Keratinocyte (primary cell): ENCODE data around the gene TXN2. TPM values are rescaled to one million over a fixed set of nuclear protein-coding genes. Genes with fewer than 3 reads are reported as not detected.

ENCODE experiments used
- DNase-seq: peaks from one replicate; pipeline ENCODE4 v3.0.0-alpha.2; 2011; ENCODE audit warnings: low read depth, missing footprints, low spot score
- FAIRE-seq: peaks from 2 replicates; lab custom pipeline; 2011; peaks lifted over from hg19 to GRCh38; lab: Jason Lieb, UNC
- H2AFZ ChIP-seq: 2 replicates; pipeline ENCODE4 v1.6.0; 2012; ENCODE audit warnings: low read length, control low read depth, inconsistent platforms; ENCODE audit not compliant: control insufficient read depth
- H3K27ac ChIP-seq: 2 replicates; pipeline ENCODE4 v1.5.1; 2011; ENCODE audit warnings: low read length; ENCODE audit not compliant: control insufficient read depth, insufficient read depth
- H3K27me3 ChIP-seq: 3 replicates; pipeline ENCODE4 v1.6.0; 2011; ENCODE audit warnings: low read length; ENCODE audit not compliant: control insufficient read depth, insufficient read depth; ENCODE audit errors: extremely low read depth
- H3K36me3 ChIP-seq, 2 experiments: 2 replicates in 1 of 2; 3 replicates in 1 of 2; pipeline ENCODE4 v1.5.1; 2011; ENCODE audit warnings: low read length in 2 of 2, mild to moderate bottlenecking in 1 of 2; ENCODE audit not compliant: control insufficient read depth in 2 of 2, insufficient read depth in 2 of 2; ENCODE audit errors: extremely low read depth in 1 of 2
- H3K4me1 ChIP-seq: 3 replicates; pipeline ENCODE4 v1.5.1; 2011; ENCODE audit warnings: low read length; ENCODE audit not compliant: control insufficient read depth, insufficient read depth; ENCODE audit errors: extremely low read depth
- H3K4me2 ChIP-seq: 3 replicates; pipeline ENCODE4 v1.6.0; 2011; ENCODE audit warnings: low read depth, low read length; ENCODE audit not compliant: control insufficient read depth, insufficient read depth; ENCODE audit errors: extremely low read depth
- H3K4me3 ChIP-seq, 3 experiments: fragments of 200-600 bp in 1 of 3; sonication (generic) in 1 of 3; 2 replicates in 2 of 3; 3 replicates in 1 of 3; pipeline ENCODE4 v1.5.1; 2011 to 2016; ENCODE audit warnings: low read length in 3 of 3, mild to moderate bottlenecking in 3 of 3, control low read depth in 2 of 3, inconsistent platforms in 1 of 3, low read depth in 1 of 3, mixed read lengths in 1 of 3, mixed run types in 1 of 3, moderate library complexity in 1 of 3; ENCODE audit not compliant: control insufficient read depth in 2 of 3, insufficient read depth in 2 of 3; ENCODE audit errors: extremely low read depth in 1 of 3
- H3K79me2 ChIP-seq: 2 replicates; pipeline ENCODE4 v1.6.0; 2012; ENCODE audit warnings: low read length; ENCODE audit not compliant: control insufficient read depth, insufficient read depth
- H3K9ac ChIP-seq: 3 replicates; pipeline ENCODE4 v1.6.0; 2011; ENCODE audit warnings: low read length; ENCODE audit not compliant: control insufficient read depth, insufficient read depth; ENCODE audit errors: extremely low read depth
- H3K9me1 ChIP-seq: 3 replicates; pipeline ENCODE4 v1.6.0; 2011; ENCODE audit warnings: low read length; ENCODE audit not compliant: control insufficient read depth, insufficient read depth; ENCODE audit errors: extremely low read depth
- H3K9me3 ChIP-seq: 2 replicates; pipeline ENCODE4 v1.5.1; 2012; ENCODE audit warnings: low read depth, low read length; ENCODE audit not compliant: control insufficient read depth
- H4K20me1 ChIP-seq: 3 replicates; pipeline ENCODE4 v1.6.0; 2011; ENCODE audit warnings: low read length; ENCODE audit not compliant: control insufficient read depth, insufficient read depth; ENCODE audit errors: extremely low read depth
- CTCF ChIP-seq, 3 experiments: IDR thresholded peaks in 1 of 3; conservative IDR thresholded peaks in 1 of 3; optimal IDR thresholded peaks in 1 of 3; 2 replicates in 2 of 3; 3 replicates in 1 of 3; pipeline versions ENCODE3 to v1.5.1; 2011; ENCODE audit warnings: low read length in 3 of 3, mild to moderate bottlenecking in 3 of 3, moderate library complexity in 2 of 3, control low read depth in 1 of 3, inconsistent platforms in 1 of 3; ENCODE audit not compliant: insufficient read depth in 2 of 3; ENCODE audit errors: extremely low read depth in 1 of 3
- EZH2 ChIP-seq: IDR thresholded peaks from one replicate; pipeline ENCODE4 v1.6.1; 2012; ENCODE audit warnings: inconsistent platforms, mild to moderate bottlenecking, low read length, moderate library complexity
- dilution Hi-C: fragments of 300-500 bp; cut with MboI; formaldehyde crosslinking; loops from one replicate; pipeline ENCODE4 v1.7.0; 2020; ENCODE audit warnings: low sequenced_read_pairs; ENCODE audit not compliant: extremely low pct_ligation_motif_present
- polyA plus RNA-seq, 5 experiments: library from polyadenylated mRNA; depleted of rRNA in 3 of 5; stranded (reverse) in 3 of 5; stranded (forward) in 1 of 5; unstranded in 1 of 5; fragments of >200 nt; gene quantifications; 1 replicate in 1 of 5; 2 replicates in 3 of 5; 3 replicates in 1 of 5; pipeline versions ENCODE4 v1.2.1 to v1.2.3, GENCODE V29; 2011 to 2012; ENCODE audit warnings: missing spikeins in 2 of 5, low read depth in 1 of 5, low replicate concordance in 1 of 5

TXN2 gene
- polyA plus RNA-seq, 1 donor (not counting 4 experiments of a cell fraction or from before 2014, with no cell fraction given): 95.9 TPM

DNA sequence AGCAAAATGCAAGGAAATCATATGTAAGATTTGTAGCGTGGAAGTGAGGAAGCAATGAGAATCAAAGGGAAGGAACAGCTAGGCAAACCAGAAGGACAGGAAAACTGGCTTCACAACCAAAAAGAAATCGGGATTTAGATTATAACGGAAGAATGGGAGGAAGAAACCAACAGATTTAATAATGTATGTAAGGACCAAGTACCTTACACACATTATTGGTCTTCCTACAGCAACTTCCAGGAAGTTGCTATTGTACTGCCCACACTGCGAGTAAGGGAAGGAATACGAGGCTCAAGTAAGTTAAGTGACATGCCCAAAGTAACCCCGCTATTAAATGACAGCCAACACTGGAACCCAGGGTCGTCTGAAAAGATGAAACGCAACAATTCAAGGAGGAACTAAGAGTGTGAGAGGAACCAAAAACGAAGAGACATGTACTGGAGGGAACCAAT is 473 bp downstream of the TXN2 start:
- no peaks in the 10 kb centered on the region for H3K9me1 ChIP-seq
- peaks cover 11% of the 10 kb centered on the region for H3K4me1 ChIP-seq
- H4K20me1 ChIP-seq: no peaks in the 10 kb centered on the region
- FAIRE-seq (peak; percentile 9), DNase-seq (no peak)
- TF ChIP-seq EZH2 (no peak), CTCF (optimal IDR thresholded peaks at IDR 0.05 in 1 of 3, IDR thresholded peaks at IDR 0.05 in 1 of 3, conservative IDR thresholded peaks at IDR 0.05 in 1 of 3; ENCODE audit: extremely low read depth in 1 of 3, insufficient read depth in 2 of 3, low read length in 3 of 3) (no peak)
- H2AFZ ChIP-seq: peak overlapping the region; percentile 94
- peak overlapping the region; percentile 96 for H3K4me2 ChIP-seq
- dilution Hi-C loops: no loop called here
- H3K9ac ChIP-seq: peak overlapping the region; percentile 87
- peaks cover 11% of the 10 kb centered on the region for H3K79me2 ChIP-seq
- H3K9me3 ChIP-seq: no peaks in the 10 kb centered on the region
- peaks cover 15 to 16% of the 10 kb centered on the region in 2 experiments for H3K36me3 ChIP-seq
- H3K4me3 ChIP-seq: peak overlapping the region; percentile 66 to 98 (median 85)
- H3K27ac ChIP-seq: peak overlapping the region; percentile 85
- no peaks in the 10 kb centered on the region for H3K27me3 ChIP-seq

DNA sequence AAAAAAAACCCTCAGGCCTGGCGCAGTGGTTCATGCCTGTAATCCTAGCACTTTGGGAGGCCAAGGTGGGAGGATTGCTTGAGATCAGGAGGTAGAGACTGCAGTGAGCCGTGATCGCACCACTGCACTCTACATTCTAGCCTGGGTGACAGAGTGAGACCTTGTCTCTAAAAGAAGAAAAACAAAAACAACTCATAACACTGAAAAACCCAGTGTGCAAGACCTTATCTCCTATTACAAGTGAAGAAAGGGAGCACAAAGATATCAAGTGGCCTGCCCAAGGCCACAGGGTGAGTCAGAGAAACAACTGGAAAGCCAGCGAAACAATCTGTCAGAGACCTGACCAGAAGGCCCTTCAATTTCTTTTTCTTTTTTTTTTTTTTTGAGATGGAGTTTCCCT is 2.5 kb downstream of the TXN2 start:
- Histone ChIP-seq H3K27ac (no peak overlapping the region), H3K27me3 (no peaks in the 10 kb centered on the region), H3K9me3 (no peaks in the 10 kb centered on the region), H3K79me2 (peaks cover 11% of the 10 kb centered on the region), H3K4me1 (peaks cover 7% of the 10 kb centered on the region), H3K9me1 (no peaks in the 10 kb centered on the region), H3K9ac (no peak overlapping the region), H3K4me3 (no peak overlapping the region), H3K36me3 (peaks cover 22 to 27% of the 10 kb centered on the region in 2 experiments), H3K4me2 (no peak overlapping the region), H2AFZ (no peak overlapping the region), H4K20me1 (no peaks in the 10 kb centered on the region)
- TF ChIP-seq CTCF (optimal IDR thresholded peaks at IDR 0.05 in 1 of 3, IDR thresholded peaks at IDR 0.05 in 1 of 3, conservative IDR thresholded peaks at IDR 0.05 in 1 of 3; ENCODE audit: extremely low read depth in 1 of 3, insufficient read depth in 2 of 3, low read length in 3 of 3) (no peak), EZH2 (no peak)
- no peak for DNase-seq
- FAIRE-seq: no peak
- dilution Hi-C loops: no loop called here
